ENCODE measurements around the gene LGALS3BP.
"Not testable (repeated sequence)": the region's sequence is repeated elsewhere in the genome, so short reads cannot be mapped to it uniquely, and the experiment has no call there.

Gene LGALS3BP

GRCh38 chr17:78979780-78980623, at the start of gene LGALS3BP:
Gene LGALS3BP, minus strand, starts transcription at chr17:78979923. Its CDS starts 2,732 bp downstream, at chr17:78977191.
- DNase-seq (ENCODE audit: low spot score) = peak; percentile 86

- DNase-seq (ENCODE audit: low spot score) = no peak
Observed at GRCh38 chr17:79028496-79029326, 49.0 kb upstream of the LGALS3BP start.

- no peak for DNase-seq (ENCODE audit: low spot score)
Observed at GRCh38 chr17:79027925-79028491, 48.3 kb upstream of the LGALS3BP start.

GRCh38 chr17:79027274-79027924, 47.7 kb upstream of the LGALS3BP start:
- DNase-seq (ENCODE audit: low spot score) = no peak

- no peak for DNase-seq (ENCODE audit: low spot score)
Observed at GRCh38 chr17:79026376-79027273, 46.9 kb upstream of the LGALS3BP start.

- DNase-seq (ENCODE audit: low spot score) = no peak
Observed at GRCh38 chr17:79024901-79025737, 45.4 kb upstream of the LGALS3BP start.

GRCh38 chr17:79023886-79024771, 44.4 kb upstream of the LGALS3BP start, which contains the start of gene C1QTNF1:
Gene C1QTNF1, plus strand, starts transcription at chr17:79024169. Its CDS starts 19,800 bp downstream, at chr17:79043969.
- DNase-seq (ENCODE audit: low spot score) = no peak

- no peak for DNase-seq (ENCODE audit: low spot score)
Observed at GRCh38 chr17:79023180-79023705, 43.5 kb upstream of the LGALS3BP start.

GRCh38 chr17:79022507-79022991, 42.8 kb upstream of the LGALS3BP start:
- no peak for DNase-seq (ENCODE audit: low spot score)

GRCh38 chr17:79021929-79022328, 42.2 kb upstream of the LGALS3BP start:
- DNase-seq (ENCODE audit: low spot score) = not testable (repeated sequence)

GRCh38 chr17:79020631-79021301, 41.0 kb upstream of the LGALS3BP start:
- no peak for DNase-seq (ENCODE audit: low spot score)

GRCh38 chr17:79019632-79020584, 40.2 kb upstream of the LGALS3BP start:
- no peak for DNase-seq (ENCODE audit: low spot score)

- no peak for DNase-seq (ENCODE audit: low spot score)
Observed at GRCh38 chr17:79019261-79019631, 39.5 kb upstream of the LGALS3BP start.

GRCh38 chr17:79018370-79018695, 38.6 kb upstream of the LGALS3BP start:
- no peak for DNase-seq (ENCODE audit: low spot score)

GRCh38 chr17:79017546-79018369, 38.0 kb upstream of the LGALS3BP start:
- DNase-seq (ENCODE audit: low spot score) = no peak

GRCh38 chr17:79014158-79014758, 34.5 kb upstream of the LGALS3BP start:
- no peak for DNase-seq (ENCODE audit: low spot score)
